Neuronal stem cell (in vitro differentiated cells): Measurements from ENCODE around the gene DUSP10. TPM values are rescaled to one million over a fixed set of nuclear protein-coding genes. Genes with fewer than 3 reads are reported as not detected.

ENCODE experiments used
- DNase-seq: peaks from one replicate; pipeline ENCODE4 v3.0.0-alpha.2; 2013; ENCODE audit warnings: low spot score
- H2AFZ ChIP-seq: one replicate; pipeline ENCODE4 v1.6.1; 2013; ENCODE audit warnings: mild to moderate bottlenecking, low read length, inconsistent platforms
- H2AK5ac ChIP-seq: 2 replicates; pipeline ENCODE4 v1.6.1; 2013; ENCODE audit warnings: low read depth, mild to moderate bottlenecking, inconsistent platforms, low read length, moderate library complexity, mixed read lengths
- H2BK120ac ChIP-seq: 2 replicates; pipeline ENCODE4 v1.6.1; 2013; ENCODE audit warnings: low read depth, mild to moderate bottlenecking, inconsistent platforms, low read length, moderate library complexity, mixed read lengths
- H2BK12ac ChIP-seq: one replicate; pipeline ENCODE4 v1.6.1; 2013; ENCODE audit warnings: low read length, inconsistent platforms
- H2BK15ac ChIP-seq: 2 replicates; pipeline ENCODE4 v1.6.1; 2013; ENCODE audit warnings: mild to moderate bottlenecking, low read length, inconsistent platforms, mixed read lengths
- H2BK5ac ChIP-seq: one replicate; pipeline ENCODE4 v1.6.1; 2013; ENCODE audit warnings: inconsistent platforms, mild to moderate bottlenecking, low read length, moderate library complexity
- H3K14ac ChIP-seq: one replicate; pipeline ENCODE4 v1.6.1; 2013; ENCODE audit warnings: low read length, inconsistent platforms
- H3K18ac ChIP-seq: 2 replicates; pipeline ENCODE4 v1.6.1; 2013; ENCODE audit warnings: low read length, inconsistent platforms
- H3K23ac ChIP-seq: 2 replicates; pipeline ENCODE4 v1.6.1; 2013; ENCODE audit warnings: low read depth, mild to moderate bottlenecking, mixed read lengths, low read length, inconsistent platforms; ENCODE audit not compliant: poor library complexity
- H3K27ac ChIP-seq: replicated peaks from 3 replicates; pipeline ENCODE4 v1.5.1; 2013; ENCODE audit warnings: low read length, inconsistent platforms
- H3K27me3 ChIP-seq, 3 experiments: 2 replicates each; pipeline ENCODE4 v1.6.1; 2013; ENCODE audit warnings: low read length in 3 of 3, mild to moderate bottlenecking in 2 of 3, inconsistent platforms in 1 of 3, low read depth in 1 of 3, mixed read lengths in 1 of 3, moderate library complexity in 1 of 3; ENCODE audit not compliant: control insufficient read depth in 3 of 3, insufficient read depth in 3 of 3
- H3K36me3 ChIP-seq, 2 donors: replicated peaks in 1 of 2; 2 replicates each; pipeline ENCODE4 v1.6.1; 2013; ENCODE audit warnings: low read length in 2 of 2; ENCODE audit not compliant: control insufficient read depth in 2 of 2, insufficient read depth in 2 of 2
- H3K4ac ChIP-seq: 2 replicates; pipeline ENCODE4 v1.6.1; 2013; ENCODE audit warnings: inconsistent platforms, mild to moderate bottlenecking, low read length, moderate library complexity
- H3K4me1 ChIP-seq, 2 donors: 1 replicate in 1 of 2; 2 replicates in 1 of 2; pipeline ENCODE4 v1.6.1; 2013; ENCODE audit warnings: low read length in 2 of 2, low read depth in 1 of 2; ENCODE audit not compliant: control insufficient read depth in 2 of 2, insufficient read depth in 1 of 2
- H3K4me2 ChIP-seq: one replicate; pipeline ENCODE4 v1.6.1; 2013; ENCODE audit warnings: mild to moderate bottlenecking, low read length, inconsistent platforms; ENCODE audit not compliant: insufficient read depth, poor library complexity, severe bottlenecking
- H3K4me3 ChIP-seq, 2 donors: 2 replicates each; pipeline ENCODE4 v1.5.1; 2013; ENCODE audit warnings: low read length in 2 of 2, mild to moderate bottlenecking in 2 of 2, inconsistent platforms in 1 of 2, moderate library complexity in 1 of 2
- H3K79me1 ChIP-seq: one replicate; pipeline ENCODE4 v1.6.1; 2013; ENCODE audit warnings: low read depth, mild to moderate bottlenecking, inconsistent platforms, low read length, moderate library complexity
- H3K9ac ChIP-seq: one replicate; pipeline ENCODE4 v1.6.1; 2013; ENCODE audit warnings: mild to moderate bottlenecking, low read depth, low read length, inconsistent platforms; ENCODE audit not compliant: poor library complexity
- H3K9me3 ChIP-seq, 2 donors: replicated peaks in 1 of 2; 2 replicates each; pipeline versions ENCODE3 to v1.6.1; 2013; ENCODE audit warnings: low read length in 2 of 2, mild to moderate bottlenecking in 2 of 2, inconsistent platforms in 1 of 2, low read depth in 1 of 2, mixed read lengths in 1 of 2, moderate library complexity in 1 of 2; ENCODE audit not compliant: control insufficient read depth in 2 of 2, insufficient read depth in 1 of 2
- H4K8ac ChIP-seq: one replicate; pipeline ENCODE4 v1.6.1; 2013; ENCODE audit warnings: low read depth, mild to moderate bottlenecking, inconsistent platforms, low read length, moderate library complexity
- H4K91ac ChIP-seq: one replicate; pipeline ENCODE4 v1.6.1; 2013; ENCODE audit warnings: low read length, low read depth, mild to moderate bottlenecking, inconsistent platforms; ENCODE audit not compliant: poor library complexity
- WGBS, 2 donors: extraction: QIAGEN DNeasy Blood & Tissue Kit; methylation state at CpG; one replicate each; pipeline ENCODE4 v1.1.7; 2013; ENCODE audit warnings: missing lambda C conversion rate in 2 of 2, mixed read lengths in 1 of 2; ENCODE audit not compliant: insufficient read length in 2 of 2, insufficient replicate concordance in 1 of 2; ENCODE audit errors: extremely low coverage in 2 of 2; 5-methylcytosine and 5-hydroxymethylcytosine counted together
- polyA plus RNA-seq, 2 experiments: library from polyadenylated mRNA; stranded (reverse); fragments of 200-250 nt; gene quantifications; one replicate each; pipeline ENCODE4 v1.2.3, GENCODE V29; 2013

DUSP10 gene
- 1.8 TPM for polyA plus RNA-seq (2013, experiment 1 of 2)
- 1.5 TPM for polyA plus RNA-seq (2013, experiment 2 of 2)

GRCh38 chr1:221741703-221742554, at the start of gene DUSP10:
Gene DUSP10 (minus strand): TSS chr1:221742089. CDS start chr1:221739744, 2,345 bp downstream.
- no peaks in the 10 kb centered on the region for H3K36me3 ChIP-seq
- DNase-seq, result peak; percentile 96
- H4K8ac ChIP-seq, result no peak within 1 kb of the TSS
- no peaks in the 10 kb centered on the region for H3K79me1 ChIP-seq
- peak within 1 kb of the TSS; percentile 71 for H3K23ac ChIP-seq
- no CpG with 5 or more reads among the region's 44 CpGs for WGBS, 2 donors
- H3K4me2 ChIP-seq, result peak within 1 kb of the TSS; percentile 84
- peak within 1 kb of the TSS; percentile 93 for H2AFZ ChIP-seq
- H3K18ac ChIP-seq, result peak within 1 kb of the TSS; percentile 84
- H2BK15ac ChIP-seq, result no peak within 1 kb of the TSS
- H3K4me3 ChIP-seq, result peak within 1 kb of the TSS; percentile 68 to 98
- no peak within 1 kb of the TSS for H4K91ac ChIP-seq
- H2AK5ac ChIP-seq, result no peak within 1 kb of the TSS
- H3K4ac ChIP-seq, result no peak within 1 kb of the TSS
- no peak within 1 kb of the TSS for H2BK120ac ChIP-seq
- H3K9ac ChIP-seq, result peak within 1 kb of the TSS; percentile 79
- H3K4me1 ChIP-seq, result peaks cover 0 to 9% of the 10 kb centered on the region in 2 donors
- H2BK12ac ChIP-seq, result no peak within 1 kb of the TSS
- H3K14ac ChIP-seq, result no peak within 1 kb of the TSS
- no peak within 1 kb of the TSS for H2BK5ac ChIP-seq
- H3K27me3 ChIP-seq, result peaks cover 0 to 51% (median 12%) of the 10 kb centered on the region in 3 experiments
- H3K27ac ChIP-seq, result peak within 1 kb of the TSS; percentile 49
- no peaks in the 10 kb centered on the region for H3K9me3 ChIP-seq

GRCh38 chr1:221788466-221788865, 46.6 kb upstream of the DUSP10 start:
- H2BK12ac ChIP-seq, result no peak overlapping the region
- H3K4me2 ChIP-seq, result no peak overlapping the region
- no peak overlapping the region for H3K4ac ChIP-seq
- no peak overlapping the region for H3K4me3 ChIP-seq
- no peak overlapping the region for H4K8ac ChIP-seq
- H2BK5ac ChIP-seq, result no peak overlapping the region
- H2AK5ac ChIP-seq, result no peak overlapping the region
- H3K9ac ChIP-seq, result no peak overlapping the region
- no peaks in the 10 kb centered on the region for H3K79me1 ChIP-seq
- no peaks in the 10 kb centered on the region for H3K27me3 ChIP-seq
- WGBS, 2 donors, result no CpG with 5 or more reads among the region's 6 CpGs
- H3K27ac ChIP-seq, result no peak overlapping the region
- no peaks in the 10 kb centered on the region for H3K36me3 ChIP-seq
- no peak for DNase-seq
- H2BK120ac ChIP-seq, result no peak overlapping the region
- H3K14ac ChIP-seq, result no peak overlapping the region
- H3K23ac ChIP-seq, result no peak overlapping the region
- H2BK15ac ChIP-seq, result no peak overlapping the region
- H4K91ac ChIP-seq, result no peak overlapping the region
- peaks cover 0 to 2% of the 10 kb centered on the region in 2 donors for H3K4me1 ChIP-seq
- no peak overlapping the region for H3K18ac ChIP-seq
- H3K9me3 ChIP-seq, result no peaks in the 10 kb centered on the region
- H2AFZ ChIP-seq, result no peak overlapping the region

GRCh38 chr1:221786647-221787046, 44.8 kb upstream of the DUSP10 start:
- Histone ChIP-seq H3K4me1 (peaks cover 0 to 6% of the 10 kb centered on the region in 2 donors), H3K23ac (no peak overlapping the region), H2BK120ac (no peak overlapping the region), H2BK12ac (no peak overlapping the region), H3K18ac (no peak overlapping the region), H3K4me3 (no peak overlapping the region), H3K36me3 (no peaks in the 10 kb centered on the region), H3K27me3 (no peaks in the 10 kb centered on the region), H3K14ac (no peak overlapping the region), H2BK15ac (no peak overlapping the region), H3K9ac (no peak overlapping the region), H3K9me3 (no peaks in the 10 kb centered on the region), H3K4ac (no peak overlapping the region), H3K79me1 (no peaks in the 10 kb centered on the region), H4K91ac (no peak overlapping the region), H2BK5ac (no peak overlapping the region), H2AFZ (no peak overlapping the region), H3K4me2 (no peak overlapping the region), H3K27ac (no peak overlapping the region), H4K8ac (no peak overlapping the region), H2AK5ac (no peak overlapping the region)
- no peak for DNase-seq
- WGBS, 2 donors, result no CpG with 5 or more reads among the region's 5 CpGs

- no peak overlapping the region for H2AFZ ChIP-seq
- H2BK5ac ChIP-seq, result no peak overlapping the region
- H3K27me3 ChIP-seq, result no peaks in the 10 kb centered on the region
- no peak overlapping the region for H3K4me2 ChIP-seq
- H3K4ac ChIP-seq, result no peak overlapping the region
- H3K9ac ChIP-seq, result no peak overlapping the region
- H2AK5ac ChIP-seq, result no peak overlapping the region
- no CpG with 5 or more reads among the region's 4 CpGs for WGBS, 2 donors
- H3K36me3 ChIP-seq, result no peaks in the 10 kb centered on the region
- H3K14ac ChIP-seq, result no peak overlapping the region
- H4K91ac ChIP-seq, result no peak overlapping the region
- H3K23ac ChIP-seq, result no peak overlapping the region
- H3K4me3 ChIP-seq, result no peak overlapping the region
- H2BK120ac ChIP-seq, result no peak overlapping the region
- H3K4me1 ChIP-seq, result peaks cover 0 to 6% of the 10 kb centered on the region in 2 donors
- no peak overlapping the region for H2BK15ac ChIP-seq
- H3K27ac ChIP-seq, result no peak overlapping the region
- no peak overlapping the region for H2BK12ac ChIP-seq
- H3K79me1 ChIP-seq, result no peaks in the 10 kb centered on the region
- no peaks in the 10 kb centered on the region for H3K9me3 ChIP-seq
- DNase-seq, result no peak
- no peak overlapping the region for H3K18ac ChIP-seq
- no peak overlapping the region for H4K8ac ChIP-seq
Observed at GRCh38 chr1:221783936-221784335, 42.0 kb upstream of the DUSP10 start.
